GM19324 (cell line): Measurements from ENCODE around the gene BRINP1.

ENCODE experiments used
- ATAC-seq: cut with Tn5 transposase; IDR thresholded peaks from one replicate; pipeline ENCODE4 v1.9.1; 2021; ENCODE audit warnings: mild to moderate bottlenecking, moderate library complexity; ENCODE audit not compliant: unreplicated experiment, low FRiP score

The BRINP1 gene

DNA sequence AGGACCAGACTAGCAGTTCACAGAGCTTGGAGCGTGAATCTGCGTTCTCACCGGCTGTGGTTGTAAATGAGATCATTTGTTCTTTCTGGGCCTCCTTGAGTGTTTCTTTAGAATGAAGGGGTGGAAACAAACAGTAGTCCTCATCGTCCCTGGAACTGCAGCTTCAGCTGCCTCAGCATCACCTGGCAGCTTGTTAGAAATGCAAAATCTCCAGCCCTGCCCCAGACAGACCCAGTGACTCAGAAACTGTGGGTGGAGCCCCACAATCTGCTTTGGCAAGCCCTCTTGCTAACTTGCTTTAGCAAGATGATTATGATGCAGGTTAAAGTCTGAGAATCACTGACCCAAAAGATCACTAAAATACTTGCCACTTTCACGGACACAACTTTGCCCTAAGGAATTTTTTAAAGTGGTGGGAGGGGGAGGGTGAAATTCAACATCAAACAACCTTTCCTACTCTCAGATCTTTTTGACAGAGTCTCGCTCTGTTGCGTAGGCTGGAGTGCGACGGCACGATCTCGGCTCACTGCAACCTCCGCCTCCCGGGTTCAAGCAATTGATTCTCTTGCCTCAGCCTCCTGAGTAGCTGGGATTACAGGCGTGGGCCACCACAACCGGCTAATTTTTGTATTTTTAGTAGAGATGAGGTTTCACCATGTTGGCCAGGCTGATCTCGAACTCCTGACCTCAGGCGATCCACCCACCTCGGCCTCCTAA lies 86.0 kb downstream of the BRINP1 start:
- ATAC-seq = no peak

GRCh38 chr9:119282476-119283077 lies 86.7 kb downstream of the BRINP1 start:
- ATAC-seq = no peak

DNA sequence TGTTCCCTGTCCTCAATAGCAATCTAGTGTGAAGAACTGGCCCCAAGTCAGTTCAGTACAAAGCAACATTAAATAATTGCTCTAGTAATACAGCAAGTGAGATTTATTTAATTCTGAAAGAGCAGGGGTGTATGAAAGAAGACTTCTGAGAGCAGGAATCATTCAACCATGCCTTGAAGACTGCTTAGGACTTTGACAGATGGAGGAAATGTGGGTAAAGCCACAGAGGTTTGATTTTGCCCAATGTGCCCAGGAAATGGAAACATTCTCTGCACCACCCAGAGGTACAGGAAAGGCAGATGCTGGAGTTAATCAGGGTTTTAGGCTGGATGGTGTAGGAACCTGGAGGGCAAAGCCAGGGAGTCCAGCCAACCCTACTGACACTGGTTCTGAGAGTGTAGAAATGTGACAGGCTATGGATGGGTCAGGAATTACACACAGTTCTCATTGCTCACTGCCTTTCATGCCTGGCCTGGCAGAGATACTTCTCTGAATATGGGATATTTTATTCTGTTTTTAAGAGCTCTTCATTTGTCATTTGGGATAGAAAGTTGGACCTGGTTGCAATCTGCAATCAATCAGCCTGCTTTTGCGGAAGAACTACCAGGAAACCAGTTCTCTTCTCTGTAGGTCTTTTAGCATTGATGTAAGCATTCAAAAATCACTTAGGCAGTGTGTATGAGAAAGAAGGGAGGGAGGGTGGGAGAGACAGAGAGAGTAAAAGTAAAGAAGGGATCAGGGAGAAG lies 88.3 kb downstream of the BRINP1 start:
- ATAC-seq = no peak

DNA sequence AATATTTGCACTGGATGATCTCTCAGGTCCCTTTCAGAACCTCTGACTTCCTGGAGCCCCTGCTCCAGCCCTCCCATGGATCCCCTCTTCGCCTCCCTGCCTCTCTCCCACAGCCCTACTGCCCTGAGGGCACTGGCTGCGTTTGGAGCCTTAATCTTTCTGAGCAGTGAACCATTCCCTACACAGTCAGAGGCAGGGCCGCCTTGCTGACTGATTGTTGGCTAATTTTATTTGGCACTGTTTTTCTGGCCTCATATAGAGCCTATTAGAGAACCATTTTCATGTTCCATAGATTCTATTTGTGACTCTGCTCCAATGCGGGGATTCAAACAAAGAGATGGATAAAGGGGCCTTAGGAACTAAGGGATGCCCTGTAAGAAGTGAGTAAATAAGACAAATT lies 91.1 kb downstream of the BRINP1 start:
- ATAC-seq = no peak

GRCh38 chr9:119273984-119274665 lies 95.1 kb downstream of the BRINP1 start:
- no peak for ATAC-seq

DNA sequence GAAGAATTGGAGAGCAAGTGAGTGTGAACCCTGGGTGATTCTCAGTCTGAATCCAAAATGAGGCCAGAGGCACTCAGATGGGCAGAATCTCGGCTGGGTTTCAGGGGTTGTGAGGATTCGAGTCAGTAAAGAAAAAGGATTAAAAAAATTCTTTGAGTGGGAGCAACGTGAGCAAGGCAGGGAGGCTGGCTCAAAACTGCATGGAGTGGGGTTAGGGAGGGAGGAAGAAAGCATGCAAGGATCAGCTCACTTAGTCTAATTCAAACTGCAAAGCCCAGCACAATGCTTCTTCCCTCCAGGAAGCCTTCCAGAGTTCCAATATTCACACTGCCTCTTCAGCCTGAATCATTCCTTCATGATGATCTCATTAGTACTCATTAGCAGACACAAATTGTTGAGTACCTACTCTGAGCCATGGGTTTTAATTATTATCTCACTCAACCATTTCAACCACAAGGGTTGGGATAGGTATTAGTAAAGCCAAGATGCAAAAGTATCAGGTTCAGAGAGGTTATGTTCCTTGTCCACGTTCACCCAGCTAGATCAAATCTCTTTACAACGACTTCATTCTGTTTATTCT lies 95.8 kb downstream of the BRINP1 start:
- ATAC-seq = no peak

GRCh38 chr9:119272500-119273211 lies 96.6 kb downstream of the BRINP1 start:
- ATAC-seq = no peak

DNA sequence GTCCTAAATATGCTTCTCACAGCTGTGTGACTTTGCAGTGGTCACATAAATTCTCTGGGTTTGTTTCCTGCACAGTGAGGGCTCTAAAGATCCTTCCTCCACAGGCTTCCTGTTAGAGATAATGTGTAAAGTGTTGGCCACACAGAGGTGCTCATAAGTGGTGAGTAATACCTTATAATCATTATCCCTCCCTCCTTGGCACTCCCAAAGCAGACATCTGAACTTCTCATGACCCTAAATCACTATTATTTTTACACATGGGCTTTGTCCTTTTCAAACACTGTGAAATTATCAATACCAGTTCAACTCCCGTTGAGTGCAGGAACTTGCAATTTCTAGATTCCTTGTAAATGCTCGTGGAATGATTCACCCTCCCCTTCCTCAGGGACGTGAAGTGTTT lies 100.2 kb downstream of the BRINP1 start:
- no peak for ATAC-seq

DNA sequence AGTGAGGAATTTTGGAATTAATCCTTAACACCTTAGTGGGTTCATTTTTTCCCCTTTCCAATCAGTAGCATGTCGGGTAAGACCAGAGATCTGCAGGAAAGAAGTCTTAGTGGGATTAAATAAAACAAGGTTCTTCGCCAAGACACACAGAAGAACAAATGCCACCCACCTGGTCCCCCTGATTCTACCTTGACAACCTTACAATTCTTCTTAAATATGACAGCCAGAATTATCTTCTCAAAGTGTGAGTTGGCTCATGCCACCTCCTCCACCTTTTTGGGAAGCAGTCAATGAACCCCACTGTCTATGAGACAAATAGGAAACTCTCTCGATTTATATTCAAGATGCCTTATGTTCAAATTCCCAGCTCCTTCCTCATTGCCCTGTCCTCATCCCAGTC lies 105.1 kb downstream of the BRINP1 start:
- no peak for ATAC-seq

DNA sequence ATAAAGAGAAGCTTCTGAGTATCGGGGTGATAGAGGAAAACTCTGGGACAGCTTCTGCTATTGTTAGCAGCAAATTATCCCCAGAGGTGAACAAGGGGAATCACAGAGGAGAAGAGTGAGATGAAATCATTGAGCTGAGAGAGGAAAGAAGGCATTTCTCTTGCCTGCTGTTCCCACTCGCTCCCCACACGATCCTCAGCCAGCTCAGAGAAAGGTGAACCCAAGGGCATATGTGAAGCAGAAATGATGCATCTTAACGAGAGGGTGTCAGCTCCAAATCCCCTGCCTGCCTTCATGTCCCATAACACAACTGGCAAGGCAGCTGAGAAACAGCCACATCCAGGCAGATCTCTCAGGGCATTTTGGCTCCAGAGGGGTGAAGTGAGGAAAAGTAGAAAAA lies 111.6 kb downstream of the BRINP1 start:
- no peak for ATAC-seq

DNA sequence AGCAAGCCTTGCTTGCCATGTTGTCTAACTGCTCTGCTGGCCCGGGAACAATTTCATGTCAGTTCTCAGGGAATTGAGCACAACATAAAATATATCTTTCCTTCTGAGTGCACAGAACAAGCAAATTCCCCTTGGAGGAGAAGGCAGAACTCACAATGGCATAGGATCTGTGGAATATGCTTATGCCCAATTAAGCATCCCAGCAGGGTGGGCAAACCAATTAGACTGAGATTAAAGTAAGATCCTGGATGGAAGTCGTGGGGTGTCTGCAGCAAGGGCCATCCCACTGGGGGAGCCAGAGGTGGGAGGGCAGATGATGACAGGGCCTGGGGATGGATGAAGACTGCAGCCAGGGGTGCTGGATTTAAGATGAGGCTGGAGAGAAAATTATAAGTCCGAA lies 114.1 kb downstream of the BRINP1 start:
- no peak for ATAC-seq

- no peak for ATAC-seq
Observed at GRCh38 chr9:119252671-119253299, 116.5 kb downstream of the BRINP1 start.

GRCh38 chr9:119251936-119252335 lies 117.3 kb downstream of the BRINP1 start:
- ATAC-seq = no peak

DNA sequence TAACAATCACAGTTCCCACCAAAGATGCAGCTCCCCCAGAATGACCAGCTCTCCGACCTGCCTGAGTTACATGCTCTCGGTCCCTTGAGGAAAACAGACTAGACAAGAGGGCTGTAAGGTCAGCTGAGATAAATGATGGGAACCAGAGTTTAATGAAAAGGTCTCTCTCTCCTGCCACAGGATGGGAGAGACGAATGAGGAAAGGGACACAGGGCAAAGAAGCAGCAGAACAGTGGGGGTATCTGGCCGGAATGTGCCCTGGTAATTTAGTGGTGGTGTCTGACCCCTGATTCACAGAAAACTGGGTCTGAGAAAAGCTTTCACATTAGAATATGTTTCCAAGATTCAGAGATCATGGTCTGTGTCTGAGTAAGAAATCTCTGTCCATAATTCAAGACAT lies 118.5 kb downstream of the BRINP1 start:
- ATAC-seq = no peak

GRCh38 chr9:119240546-119240945 lies 128.7 kb downstream of the BRINP1 start:
- ATAC-seq = no peak

GRCh38 chr9:119234636-119235035 lies 134.6 kb downstream of the BRINP1 start:
- ATAC-seq = no peak

DNA sequence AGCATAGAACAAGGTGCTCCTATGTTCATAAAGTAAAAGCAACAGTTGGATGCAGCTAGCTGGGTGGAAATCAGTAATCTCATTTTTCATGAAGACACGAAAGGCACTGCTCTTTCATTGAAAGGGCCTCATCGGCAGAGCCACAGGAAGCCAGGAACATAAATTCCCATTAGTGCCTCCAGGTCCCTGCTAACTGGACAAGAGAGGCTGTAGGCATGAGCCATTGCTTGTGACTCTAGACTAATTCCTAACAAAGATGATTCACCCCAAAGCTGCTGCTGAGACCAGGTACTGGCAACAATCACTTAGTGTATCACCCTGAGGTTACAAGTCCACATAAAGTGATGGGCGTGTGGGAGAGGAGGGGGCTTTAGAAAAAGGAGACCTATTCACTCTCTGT lies 141.8 kb downstream of the BRINP1 start:
- ATAC-seq = no peak

GRCh38 chr9:119224431-119224830 lies 144.8 kb downstream of the BRINP1 start:
- no peak for ATAC-seq

- no peak for ATAC-seq
Observed at GRCh38 chr9:119221276-119221675, 148.0 kb downstream of the BRINP1 start.

DNA sequence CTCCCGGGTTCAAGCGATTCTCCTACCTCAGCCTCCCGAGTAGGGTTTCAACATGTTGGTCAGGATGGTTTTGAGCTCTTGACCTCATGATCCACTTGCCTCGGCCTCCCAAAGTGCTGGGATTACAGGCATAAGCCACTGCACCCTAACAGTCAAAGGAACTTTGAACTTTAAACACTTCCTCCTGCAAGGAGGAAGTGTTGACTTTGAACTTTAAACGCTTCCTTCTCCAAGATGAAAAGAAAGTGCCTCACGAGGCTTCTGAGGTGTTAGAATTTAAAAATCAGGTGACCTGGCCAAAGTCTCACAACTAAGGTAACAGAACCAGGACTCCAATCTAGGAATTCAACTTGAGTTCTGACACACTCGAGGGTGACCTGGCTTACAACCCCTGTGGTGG lies 150.9 kb downstream of the BRINP1 start:
- no peak for ATAC-seq
